Omental fat pad (tissue), 4 donors: ENCODE data around the gene FIGNL2. TPM values are rescaled to one million over a fixed set of nuclear protein-coding genes. Genes with fewer than 3 reads are reported as not detected.
A peak's percentile ranks its signal among the peaks of the same experiment; 100 is the strongest.

ENCODE experiments used
- ATAC-seq: fragments of 150-250 bp; one replicate; pipeline ENCODE4 v1.9.1; 2016; ENCODE audit warnings: mild to moderate bottlenecking, moderate library complexity; ENCODE audit not compliant: low FRiP score
- DNase-seq: peaks from one replicate; pipeline ENCODE4 v3.0.0-alpha.2; 2019; ENCODE audit warnings: low spot score
- total RNA-seq, 4 donors: library from RNA; depleted of rRNA; stranded (reverse); fragments of >200 nt; gene quantifications; one replicate each; pipeline ENCODE4 v1.1.0, GENCODE V29; 2016
- TF ChIP-seq, protein P1 (sequence below), 3 donors: fragments of 450-650 bp; IDR thresholded peaks; one replicate each; pipeline ENCODE4 v1.5.1; 2016 to 2017; ENCODE audit warnings: antibody characterized with exemption in 3 of 3, mild to moderate bottlenecking in 3 of 3, moderate library complexity in 2 of 3

FIGNL2 gene
- total RNA-seq, 4 donors from 2014 or later = 0.24 to 0.63 (median 0.63) TPM; not detected in 1

DNA sequence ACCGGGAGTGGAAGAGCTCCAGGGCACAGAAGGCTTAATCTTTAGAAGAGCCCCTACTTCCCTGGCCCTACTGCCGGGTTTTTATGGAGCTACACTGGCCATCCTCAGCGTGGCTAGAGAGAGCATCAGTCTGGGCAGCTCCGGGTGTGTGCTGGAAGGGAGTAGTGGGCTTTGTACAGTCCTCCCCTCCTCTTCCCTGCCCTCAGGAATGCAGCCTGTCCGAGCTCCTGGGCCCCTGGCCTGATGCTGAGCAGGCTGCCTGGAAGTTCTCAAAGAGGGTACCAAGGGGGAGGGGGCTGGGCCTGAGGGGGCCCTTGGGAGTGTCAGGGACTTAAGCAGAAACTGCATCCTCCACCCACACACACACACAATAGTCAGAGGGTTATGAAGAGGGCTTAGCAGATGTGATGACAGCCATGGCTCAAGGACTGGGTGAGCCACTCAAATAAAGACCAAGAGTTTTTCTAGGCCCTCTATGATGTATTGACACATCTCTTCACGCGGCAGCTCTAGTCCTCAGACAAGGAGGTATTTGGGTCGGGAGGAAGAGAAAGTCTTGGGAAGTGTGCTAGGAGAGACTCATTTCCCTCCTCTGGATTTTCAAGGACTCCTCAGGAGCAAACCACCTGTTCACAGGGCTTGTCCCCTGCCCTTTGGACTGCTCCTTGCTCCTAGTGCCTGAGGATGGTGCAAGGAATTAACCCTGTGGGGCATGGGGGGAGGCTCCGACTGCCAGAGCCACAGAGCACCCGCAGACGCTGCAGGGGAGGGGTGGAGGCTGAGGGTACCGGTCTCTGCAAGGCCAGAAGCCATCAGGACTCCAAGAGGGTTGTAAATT, 16.5 kb upstream of the FIGNL2 start:
- ATAC-seq = no peak
- TF ChIP-seq, protein P1, sequence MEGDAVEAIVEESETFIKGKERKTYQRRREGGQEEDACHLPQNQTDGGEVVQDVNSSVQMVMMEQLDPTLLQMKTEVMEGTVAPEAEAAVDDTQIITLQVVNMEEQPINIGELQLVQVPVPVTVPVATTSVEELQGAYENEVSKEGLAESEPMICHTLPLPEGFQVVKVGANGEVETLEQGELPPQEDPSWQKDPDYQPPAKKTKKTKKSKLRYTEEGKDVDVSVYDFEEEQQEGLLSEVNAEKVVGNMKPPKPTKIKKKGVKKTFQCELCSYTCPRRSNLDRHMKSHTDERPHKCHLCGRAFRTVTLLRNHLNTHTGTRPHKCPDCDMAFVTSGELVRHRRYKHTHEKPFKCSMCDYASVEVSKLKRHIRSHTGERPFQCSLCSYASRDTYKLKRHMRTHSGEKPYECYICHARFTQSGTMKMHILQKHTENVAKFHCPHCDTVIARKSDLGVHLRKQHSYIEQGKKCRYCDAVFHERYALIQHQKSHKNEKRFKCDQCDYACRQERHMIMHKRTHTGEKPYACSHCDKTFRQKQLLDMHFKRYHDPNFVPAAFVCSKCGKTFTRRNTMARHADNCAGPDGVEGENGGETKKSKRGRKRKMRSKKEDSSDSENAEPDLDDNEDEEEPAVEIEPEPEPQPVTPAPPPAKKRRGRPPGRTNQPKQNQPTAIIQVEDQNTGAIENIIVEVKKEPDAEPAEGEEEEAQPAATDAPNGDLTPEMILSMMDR (IDR thresholded peaks at IDR 0.05) = no peak
- DNase-seq = no peak

GRCh38 chr12:51863933-51864832, 15.7 kb upstream of the FIGNL2 start:
- no peak for DNase-seq
- peak; percentile 81 for ATAC-seq
- TF ChIP-seq, protein P1 (IDR thresholded peaks at IDR 0.05) = no peak

- DNase-seq = no peak
- no peak for ATAC-seq
Observed at GRCh38 chr12:51863363-51863932, 14.9 kb upstream of the FIGNL2 start.

GRCh38 chr12:51862947-51863346, 14.4 kb upstream of the FIGNL2 start:
- ATAC-seq = no peak
- TF ChIP-seq, protein P1 (IDR thresholded peaks at IDR 0.05) = no peak
- DNase-seq = no peak

More at GRCh38 chr12:51863363-51863932, 14.9 kb upstream of the FIGNL2 start:
- TF ChIP-seq, protein P1 (IDR thresholded peaks at IDR 0.05) = no peak

GRCh38 chr12:51860986-51861385, 12.5 kb upstream of the FIGNL2 start:
- TF ChIP-seq, protein P1 (IDR thresholded peaks at IDR 0.05) = no peak
- ATAC-seq (no peak), DNase-seq (no peak)

DNA sequence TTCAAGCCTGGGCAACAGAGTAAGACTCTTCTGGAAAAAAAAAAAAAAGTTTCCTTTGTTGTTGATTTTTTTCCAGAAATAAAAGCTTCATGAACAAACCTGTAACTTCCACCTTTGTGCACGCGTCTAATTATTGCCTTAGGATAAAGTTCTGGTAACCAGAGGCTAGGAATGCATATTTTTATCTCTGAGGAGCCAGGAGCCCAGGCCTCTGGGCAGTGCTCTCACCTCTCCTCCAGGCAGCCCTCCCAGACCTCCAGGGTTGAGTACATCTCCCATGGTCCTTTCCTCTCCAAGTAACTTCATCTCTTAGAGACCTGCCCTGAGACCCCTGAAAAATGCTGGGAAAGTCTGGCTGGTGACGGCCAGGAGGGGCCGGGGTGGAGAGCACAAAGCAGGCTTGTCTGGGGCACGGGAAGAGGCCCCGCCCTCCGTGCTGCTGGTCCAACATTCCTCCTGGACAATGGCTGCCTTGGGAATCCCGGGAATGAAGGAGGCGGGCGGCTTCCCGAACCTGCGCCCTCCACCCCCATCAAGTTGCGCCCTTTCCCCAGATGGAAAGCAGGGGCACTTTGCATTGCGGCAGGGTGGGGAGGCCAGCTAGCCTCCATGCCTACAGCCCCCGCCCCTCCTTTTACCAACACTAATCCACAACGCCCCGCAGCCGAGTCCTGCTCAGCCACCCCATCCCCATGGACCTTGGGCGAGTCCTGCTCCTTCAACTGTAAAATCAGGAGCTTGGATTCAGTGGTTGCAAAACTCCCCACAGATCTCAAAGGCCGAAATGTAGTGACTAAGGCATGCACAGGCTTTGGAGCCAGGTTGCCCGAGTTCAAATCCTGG, 7.3 kb upstream of the FIGNL2 start:
- ATAC-seq (peak; percentile 32), DNase-seq (no peak)
- TF ChIP-seq, protein P1 (IDR thresholded peaks at IDR 0.05) = no peak
